Caki2 (cell line): ENCODE data around the gene TMEM161B. TPM values are rescaled to one million over a fixed set of nuclear protein-coding genes. Genes with fewer than 3 reads are reported as not detected.
"Not testable (repeated sequence)": the region's sequence is repeated elsewhere in the genome, so short reads cannot be mapped to it uniquely, and the experiment has no call there.

ENCODE experiments used
- DNase-seq: peaks from one replicate; pipeline ENCODE4 v3.0.0-alpha.2; 2015; ENCODE audit warnings: low read depth
- in situ Hi-C: cut with HindIII; loops from 2 replicates; pipeline ENCODE4 v1.10.0; 2016; ENCODE audit warnings: low sequenced_read_pairs, low pct_unique_long_range_greater_than_20kb, mixed read lengths
- total RNA-seq: library from RNA; depleted of rRNA; stranded (reverse); fragments of >200 nt; shearing (Covaris generic); gene quantifications from 2 replicates; pipeline ENCODE4 v1.2.3, GENCODE V29; 2014; ENCODE audit warnings: low replicate concordance

Gene TMEM161B
- total RNA-seq, 1 experiment from 2014 or later = 6.3 TPM

DNA sequence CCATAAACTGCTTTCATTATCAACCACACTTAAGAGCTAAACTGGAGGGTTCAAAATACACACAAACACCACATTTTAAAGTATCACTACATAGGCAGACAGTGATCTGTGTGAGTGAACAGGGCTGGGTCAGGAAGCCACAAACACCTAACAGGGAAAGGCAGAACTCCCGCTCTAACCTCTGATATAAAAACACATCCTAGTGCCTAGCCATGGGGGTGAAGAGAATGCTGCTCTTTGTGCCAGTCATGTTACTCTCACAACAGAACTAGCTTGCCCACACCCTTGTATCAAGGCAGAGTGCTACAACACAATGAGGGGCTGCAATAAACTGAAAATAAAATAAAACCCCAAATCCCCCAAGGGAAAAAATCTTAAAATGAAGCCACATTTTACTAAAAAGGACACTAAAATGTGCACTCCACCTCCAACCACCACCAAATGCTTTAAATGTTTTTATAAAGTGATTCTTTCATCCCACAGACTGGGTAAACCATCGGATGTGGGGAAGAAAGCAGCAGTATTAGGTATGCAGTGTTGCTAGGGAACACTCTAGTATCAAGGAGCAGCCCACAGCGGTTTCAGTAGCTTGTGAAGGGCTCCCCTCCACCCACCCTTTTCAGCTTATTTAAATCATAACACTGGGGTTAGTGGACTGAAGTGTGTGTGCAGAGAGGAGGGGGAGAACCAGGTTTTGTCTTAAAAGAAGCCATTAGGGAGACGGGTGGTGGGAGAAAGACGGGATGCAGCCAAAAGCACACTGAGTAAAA lies 64.5 kb downstream of the TMEM161B start:
- in situ Hi-C loops = no loop called here
- no peak for DNase-seq

DNA sequence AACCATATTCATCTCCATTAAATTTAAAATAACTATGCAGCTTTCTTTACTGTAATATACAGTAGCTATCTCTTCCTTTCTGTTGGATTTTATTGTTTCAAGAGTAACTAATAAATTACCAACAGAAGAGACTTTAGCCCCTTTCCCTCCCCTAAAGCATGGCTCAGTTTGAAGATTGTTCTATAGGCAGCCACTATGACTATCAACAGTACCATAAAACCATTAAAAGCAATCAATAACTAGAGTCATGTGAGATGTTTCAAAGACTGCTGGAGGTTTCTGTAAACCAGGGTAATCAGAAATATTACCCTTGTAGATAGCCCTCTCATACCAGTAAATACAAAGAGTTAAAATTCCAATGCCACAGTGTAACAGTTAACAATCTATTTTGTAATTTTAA lies 73.0 kb downstream of the TMEM161B start:
- DNase-seq = no peak
- in situ Hi-C loops = no loop called here

DNA sequence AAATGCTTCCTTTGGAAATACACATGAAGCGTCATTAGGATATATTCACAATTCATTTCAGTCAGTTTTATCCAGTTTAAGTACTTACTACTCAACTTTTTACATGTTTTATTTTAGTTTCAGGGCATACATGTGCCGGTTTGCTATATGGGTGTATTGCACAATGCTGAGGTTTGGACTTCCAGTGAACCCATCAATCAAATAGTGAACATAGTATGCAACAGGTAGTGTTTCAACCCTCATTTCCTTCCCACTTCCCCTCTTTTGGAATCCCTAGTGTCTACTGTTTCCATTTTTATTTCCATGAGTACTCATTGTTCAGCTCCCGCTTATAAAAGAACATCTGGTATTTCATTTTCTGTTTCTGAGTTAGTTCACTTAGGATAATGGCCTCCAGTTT lies 74.7 kb downstream of the TMEM161B start:
- in situ Hi-C loops = no loop called here

DNA sequence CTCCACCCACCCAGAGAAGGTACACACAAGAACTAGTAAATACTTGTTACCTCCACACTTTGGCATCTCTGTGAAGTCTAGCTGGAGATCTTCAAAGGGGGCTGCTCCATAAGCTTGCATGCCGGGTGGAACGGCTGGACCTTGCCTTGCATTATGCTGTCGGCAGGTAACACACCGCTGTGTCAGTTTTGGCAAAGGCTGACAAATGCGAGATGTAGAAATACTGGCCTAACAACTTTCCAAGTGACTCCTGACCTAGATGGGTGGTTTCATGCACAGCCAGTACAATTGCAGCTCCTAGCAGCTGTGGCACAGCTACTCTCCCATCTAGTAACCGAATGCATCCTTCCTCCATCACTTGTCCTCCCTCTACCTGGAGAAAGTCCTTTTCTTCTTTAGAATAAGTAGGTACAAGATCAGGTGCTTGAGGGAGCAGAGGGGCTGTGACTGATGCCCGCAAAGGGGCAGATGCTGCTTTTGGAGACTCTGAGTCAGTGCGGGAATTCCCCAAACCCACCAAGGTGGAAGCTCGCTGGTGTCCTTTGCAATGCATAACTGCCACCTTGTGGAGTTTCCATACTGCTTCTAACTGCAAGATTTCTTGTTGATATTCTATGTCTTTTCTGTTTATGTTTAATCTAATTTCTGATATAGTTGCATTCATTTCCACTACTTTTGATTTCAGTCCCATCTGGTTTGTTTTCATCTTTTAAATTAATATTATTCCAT lies 78.4 kb downstream of the TMEM161B start:
- in situ Hi-C loops = no loop called here
- no peak for DNase-seq

More for the DNA sequence above, 74.7 kb downstream of the TMEM161B start:
- no peak for DNase-seq

DNA sequence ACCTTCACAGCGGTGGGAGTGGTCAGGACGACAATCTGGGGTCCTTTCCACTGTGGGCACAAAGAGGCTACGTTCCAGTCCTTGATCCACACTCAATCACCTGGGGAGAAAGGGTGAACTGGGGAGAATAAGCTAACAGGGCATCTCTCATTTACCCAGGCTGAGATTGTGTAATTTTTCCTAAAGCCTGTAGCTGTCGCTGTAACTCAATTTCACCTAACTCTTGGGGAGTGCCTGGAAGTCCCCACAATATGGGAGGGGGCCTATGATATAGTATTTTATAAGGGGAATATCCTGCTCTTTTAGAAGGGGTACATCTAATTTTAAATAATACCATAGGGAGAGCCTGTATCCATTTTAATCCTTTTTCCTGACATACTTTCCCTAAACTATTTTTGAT lies 79.2 kb downstream of the TMEM161B start:
- in situ Hi-C loops, DNase-seq: not testable (repeated sequence)

DNA sequence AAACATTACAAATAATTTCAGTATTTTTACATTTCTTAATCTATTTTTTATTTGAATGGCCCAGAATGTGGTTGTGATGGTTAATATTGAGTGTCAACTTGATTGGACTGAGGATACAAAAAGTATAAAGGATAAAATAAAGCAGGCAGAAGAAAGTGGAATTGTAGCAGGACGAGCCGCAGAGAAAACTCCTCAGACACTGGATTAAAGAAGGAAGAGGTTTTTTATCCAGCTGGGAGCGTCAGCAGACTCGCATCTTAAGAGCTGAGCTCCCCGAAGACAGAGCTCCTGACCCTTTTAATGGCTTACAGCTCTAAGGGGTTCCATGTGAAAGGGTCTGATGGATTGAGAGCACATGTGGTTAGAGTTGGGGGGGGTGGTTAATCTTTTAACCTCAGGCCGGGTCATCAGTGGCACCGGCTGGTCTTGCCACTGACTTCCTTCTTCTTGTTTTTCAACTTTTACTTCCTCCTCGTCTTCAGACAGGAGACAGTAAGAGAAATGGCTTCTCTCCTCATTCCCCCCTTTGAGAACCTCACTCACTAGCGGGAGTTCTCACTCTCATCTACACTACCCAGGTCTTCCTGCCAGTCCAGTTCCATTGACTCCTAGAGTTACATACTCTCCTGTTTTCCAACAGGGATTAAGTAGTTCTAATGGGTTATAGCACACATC lies 80.0 kb downstream of the TMEM161B start:
- peak; percentile 38 for DNase-seq
- in situ Hi-C loops = no loop called here

DNA sequence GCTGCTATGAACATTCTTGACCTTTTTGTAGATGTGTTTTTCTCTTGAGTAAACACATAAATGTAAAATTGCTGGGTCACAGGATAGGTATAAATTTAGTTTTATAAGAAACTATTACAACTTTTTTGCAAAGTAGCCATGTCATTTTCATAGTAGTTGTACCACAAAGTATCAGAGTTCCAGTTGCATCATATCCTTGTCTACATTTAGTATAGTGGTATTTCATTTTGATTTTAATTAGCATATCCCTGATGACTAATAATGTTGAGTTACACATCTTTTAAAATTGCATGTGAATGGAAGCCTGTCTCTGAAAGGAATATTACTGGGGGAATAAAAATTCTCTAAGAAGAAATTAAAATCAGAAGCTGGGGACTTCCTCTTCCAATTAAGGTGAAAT lies 85.4 kb downstream of the TMEM161B start:
- no peak for DNase-seq
- in situ Hi-C loops = no loop called here

DNA sequence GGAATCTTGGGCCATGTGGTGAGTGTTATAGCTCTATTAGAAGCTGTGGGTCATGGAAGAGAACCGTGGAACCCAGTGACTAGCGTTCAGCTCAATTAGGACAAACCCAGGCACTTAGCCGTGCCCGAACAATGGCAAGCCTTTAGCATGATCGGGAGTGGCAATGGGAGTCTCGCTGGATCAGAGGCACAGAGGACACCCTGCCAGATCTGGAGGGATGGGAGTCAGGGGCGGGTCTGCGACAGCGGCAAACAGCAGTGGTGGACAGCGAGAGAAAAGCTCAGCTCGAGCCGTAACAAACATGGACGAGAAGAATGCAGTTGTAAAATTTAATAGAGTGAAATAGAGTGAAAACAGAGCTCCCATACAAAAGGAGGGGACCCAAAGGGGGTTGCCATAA lies 91.2 kb downstream of the TMEM161B start:
- DNase-seq, in situ Hi-C loops: not testable (repeated sequence)

DNA sequence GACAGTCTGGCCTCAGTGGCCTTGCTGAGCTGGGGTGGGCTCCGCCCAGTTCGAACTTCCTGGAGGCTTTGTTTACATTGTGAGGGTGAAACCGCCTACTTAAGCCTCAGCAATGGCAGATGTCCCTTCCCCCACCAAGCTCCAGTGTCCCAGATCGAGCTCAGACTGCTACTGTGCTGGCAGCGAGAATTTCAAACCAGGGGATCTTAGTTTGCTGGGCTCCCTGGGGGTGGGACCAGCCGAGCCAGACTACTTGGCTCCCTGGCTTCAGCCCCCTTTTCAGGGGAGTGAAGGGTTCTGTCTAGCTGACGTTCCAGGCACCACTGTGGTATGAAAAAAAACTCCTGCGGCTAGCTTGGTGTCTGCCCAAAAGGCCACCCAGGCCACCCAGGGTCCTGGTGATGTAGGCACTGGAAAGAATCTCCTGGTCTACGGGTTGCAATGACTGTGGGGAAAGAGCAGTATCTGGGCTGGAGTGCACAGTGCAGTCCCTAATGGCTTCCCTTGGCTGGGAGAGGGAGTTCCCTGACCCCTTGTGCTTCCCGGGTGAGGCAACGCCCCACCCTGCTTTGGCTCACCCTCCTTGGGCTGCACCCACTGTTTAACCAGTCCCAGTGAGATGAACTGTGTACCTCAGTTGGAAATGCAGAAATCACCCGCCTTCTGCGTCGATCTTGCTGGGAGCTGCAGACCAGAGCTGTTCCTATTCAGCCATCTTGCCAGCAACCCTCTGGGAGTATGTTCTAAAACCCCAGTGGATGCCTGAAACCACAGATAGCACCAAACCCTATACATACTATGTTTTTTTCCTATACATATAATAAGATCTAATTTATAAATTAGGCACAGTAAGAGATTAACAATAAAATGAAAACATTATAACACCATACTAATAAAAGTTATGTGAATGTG lies 95.5 kb downstream of the TMEM161B start:
- DNase-seq = no peak
- in situ Hi-C loops = no loop called here

DNA sequence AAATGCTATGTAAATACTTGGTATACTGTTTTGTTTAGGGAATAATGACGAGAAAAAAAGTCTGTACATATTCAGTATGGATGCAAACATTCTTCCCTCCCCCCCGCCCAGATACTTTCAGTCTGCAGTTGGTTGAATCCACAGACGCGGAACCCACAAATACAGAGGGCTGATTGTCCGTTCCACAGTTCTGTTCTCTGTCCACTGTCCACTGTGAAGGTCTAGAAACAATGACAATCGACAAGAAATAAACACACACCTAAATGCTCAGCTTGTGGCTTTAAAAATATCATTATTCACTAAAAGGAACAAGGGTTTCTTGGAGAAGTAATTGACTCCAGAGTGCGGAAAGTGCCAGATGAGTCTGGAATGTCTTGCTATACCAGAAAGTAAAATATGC lies 109.1 kb downstream of the TMEM161B start:
- in situ Hi-C loops = no loop called here

DNA sequence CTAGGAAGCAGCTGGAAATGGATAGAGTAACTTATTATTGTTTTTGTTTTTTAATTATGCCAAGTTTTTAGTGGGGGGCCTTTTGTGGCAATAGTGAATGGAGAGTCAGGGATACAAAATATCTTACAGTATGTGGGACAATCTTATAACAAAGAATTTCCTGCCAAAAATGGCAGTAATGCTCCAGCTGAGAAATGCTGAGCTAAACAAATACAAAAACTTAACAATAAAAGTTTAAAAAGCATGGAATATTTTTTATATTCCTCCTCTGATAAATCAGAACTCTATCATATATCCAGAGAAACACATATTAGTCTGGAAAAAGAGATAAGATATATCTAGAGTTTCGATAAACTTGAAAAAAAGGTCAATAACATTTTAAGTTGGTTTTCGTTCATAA lies 110.6 kb downstream of the TMEM161B start:
- in situ Hi-C loops = no loop called here
- DNase-seq = no peak

More for the DNA sequence above, 109.1 kb downstream of the TMEM161B start:
- no peak for DNase-seq

DNA sequence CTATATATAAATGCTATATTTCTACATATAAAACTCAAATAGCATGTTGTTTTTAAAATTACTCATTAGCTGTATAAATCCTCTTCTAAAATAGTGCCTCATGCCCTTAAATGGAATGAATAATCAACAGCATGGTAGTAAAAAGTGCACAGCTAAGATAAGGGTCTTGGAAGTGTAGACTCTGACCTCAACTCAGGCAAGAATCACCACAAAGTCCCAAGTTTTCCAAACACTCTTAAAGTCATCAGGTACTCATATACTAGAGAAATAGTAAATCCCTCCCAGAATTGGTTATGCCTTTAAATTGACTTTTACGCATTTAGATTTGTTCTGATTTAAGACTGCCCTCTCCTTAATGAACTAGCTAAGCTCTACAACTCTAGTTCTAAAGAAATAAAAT lies 113.8 kb downstream of the TMEM161B start:
- in situ Hi-C loops = no loop called here
- DNase-seq = no peak

DNA sequence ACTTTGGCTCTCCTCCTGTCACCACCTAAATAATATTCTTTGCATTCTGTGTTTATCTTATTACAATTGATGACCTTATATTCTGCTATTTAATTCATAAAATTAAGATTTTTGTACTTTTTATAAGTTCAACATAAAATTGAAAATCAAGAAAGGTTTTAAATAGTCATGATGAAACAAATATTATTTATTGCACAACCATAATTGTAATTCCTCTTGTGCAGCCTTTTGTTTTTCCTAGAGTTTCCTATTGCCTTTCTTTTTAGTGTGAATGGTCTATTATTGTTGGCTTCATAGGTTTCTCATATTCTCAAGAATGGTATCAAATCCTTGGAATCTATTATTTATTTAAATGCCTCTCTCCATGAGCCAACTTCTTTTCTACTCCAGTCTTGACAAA lies 117.9 kb downstream of the TMEM161B start:
- in situ Hi-C loops = no loop called here
- no peak for DNase-seq

DNA sequence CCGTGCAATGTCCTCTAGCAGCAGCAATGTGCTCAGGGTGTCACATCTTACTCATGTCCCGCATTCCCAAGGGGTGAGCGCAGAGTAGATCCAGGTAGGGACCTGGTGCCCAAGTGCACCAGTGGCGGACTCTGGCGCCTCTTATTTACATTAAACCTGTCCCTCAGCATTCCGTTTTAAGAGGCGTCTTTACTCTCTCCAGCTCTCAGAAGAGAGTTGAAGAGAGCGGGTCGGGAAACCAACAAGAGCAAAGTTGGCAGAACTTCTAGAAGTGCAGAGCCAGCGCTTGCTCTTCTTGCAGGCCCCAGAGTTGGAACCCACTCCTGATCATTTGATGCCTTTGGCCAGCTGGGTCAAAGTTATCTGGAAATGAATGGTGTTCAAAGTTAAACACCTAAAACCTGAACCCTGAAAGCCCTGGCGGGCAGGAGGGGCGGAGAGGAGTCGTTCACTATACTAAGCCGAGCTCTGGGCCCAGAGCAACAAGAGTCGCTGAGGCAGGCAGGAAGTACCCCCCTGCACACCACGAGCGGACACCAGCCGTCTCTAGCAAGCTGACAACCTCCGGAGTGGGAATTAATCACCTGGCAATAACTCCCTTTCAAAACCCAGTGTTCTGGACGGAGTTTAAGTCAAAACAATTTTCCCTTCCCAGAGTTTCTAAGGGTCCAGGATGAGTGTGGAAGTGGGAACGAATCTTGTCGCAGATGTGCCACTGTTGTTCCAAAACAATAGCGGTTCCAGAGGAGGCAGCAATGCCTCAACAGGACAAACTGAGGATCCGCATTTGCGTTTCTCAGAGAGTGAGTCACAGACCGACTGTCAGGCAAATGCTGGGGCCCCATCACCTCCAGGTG lies 122.8 kb downstream of the TMEM161B start:
- DNase-seq = no peak
- in situ Hi-C loops = loop anchor here (25.0 kb wide), 1 partner anchor 541 kb away; no protein-coding TSS in a partner anchor

DNA sequence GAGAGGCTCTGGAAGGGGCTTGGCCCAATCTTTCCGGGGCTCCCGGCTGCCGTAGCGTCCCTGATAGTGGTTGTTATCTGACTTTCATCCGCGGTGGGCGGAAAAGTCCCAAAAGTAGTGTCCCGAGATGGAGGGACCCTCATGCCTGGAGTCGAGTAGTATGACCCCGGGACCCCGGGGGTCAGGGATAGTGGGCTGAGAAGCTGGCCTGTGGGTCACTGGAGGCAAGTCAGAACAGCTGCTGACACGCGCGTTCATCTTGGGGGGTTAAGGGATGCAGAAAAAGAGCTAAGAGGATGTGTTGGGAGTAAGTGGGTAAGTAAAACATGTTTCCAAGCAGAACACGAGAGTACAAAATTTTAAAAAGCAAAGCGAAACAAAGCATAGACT lies 123.4 kb downstream of the TMEM161B start:
- DNase-seq = no peak
- in situ Hi-C loops = loop anchor here (25.0 kb wide), 1 partner anchor 542 kb away; no protein-coding TSS in a partner anchor
